ENCODE data around the gene BNIP5.

The BNIP5 gene

GRCh38 chr6:36318690-36319435 is 17.8 kb downstream of the BNIP5 start:
- H3K4me3 ChIP-seq (ENCODE audit: low read length) = no peak overlapping the region
- no peaks in the 10 kb centered on the region for H3K9me3 ChIP-seq (ENCODE audit: insufficient read depth, low read depth, low read length)
- H3K4me1 ChIP-seq (ENCODE audit: insufficient read depth, low read length) = peaks cover 4% of the 10 kb centered on the region; the same call in 1 of the 2 replicates
- no peak overlapping the region for H3K27ac ChIP-seq (ENCODE audit: low read depth, low read length)
- no peaks in the 10 kb centered on the region for H3K36me3 ChIP-seq (ENCODE audit: insufficient read depth, low read length)
- H3K27me3 ChIP-seq (ENCODE audit: insufficient read depth, low read length) = no peaks in the 10 kb centered on the region
- 82% methylated on average over 6 of the region's 6 CpGs for WGBS
- H3K9ac ChIP-seq (ENCODE audit: low read depth, low read length) = no peak overlapping the region

- WGBS = 100% methylated on average over 2 of the region's 2 CpGs
- no peaks in the 10 kb centered on the region for H3K36me3 ChIP-seq (ENCODE audit: insufficient read depth, low read length)
- no peaks in the 10 kb centered on the region for H3K27me3 ChIP-seq (ENCODE audit: insufficient read depth, low read length)
- H3K9ac ChIP-seq (ENCODE audit: low read depth, low read length) = no peak overlapping the region
- H3K4me1 ChIP-seq (ENCODE audit: insufficient read depth, low read length) = peaks cover 10% of the 10 kb centered on the region; the same call in 1 of the 2 replicates
- H3K27ac ChIP-seq (ENCODE audit: low read depth, low read length) = no peak overlapping the region
- H3K4me3 ChIP-seq (ENCODE audit: low read length) = no peak overlapping the region
- H3K9me3 ChIP-seq (ENCODE audit: insufficient read depth, low read depth, low read length) = no peaks in the 10 kb centered on the region
Measured at GRCh38 chr6:36317623-36318022, 19.1 kb downstream of the BNIP5 start.

GRCh38 chr6:36315921-36316320 is 20.8 kb downstream of the BNIP5 start:
- Histone ChIP-seq H3K27ac (ENCODE audit: low read depth, low read length) (no peak overlapping the region), H3K4me1 (ENCODE audit: insufficient read depth, low read length) (peaks cover 10% of the 10 kb centered on the region; the same call in 1 of the 2 replicates), H3K4me3 (ENCODE audit: low read length) (no peak overlapping the region), H3K9me3 (ENCODE audit: insufficient read depth, low read depth, low read length) (no peaks in the 10 kb centered on the region), H3K36me3 (ENCODE audit: insufficient read depth, low read length) (no peaks in the 10 kb centered on the region), H3K27me3 (ENCODE audit: insufficient read depth, low read length) (no peaks in the 10 kb centered on the region), H3K9ac (ENCODE audit: low read depth, low read length) (no peak overlapping the region)
- WGBS = 92% methylated on average over 5 of the region's 5 CpGs

- no peaks in the 10 kb centered on the region for H3K27me3 ChIP-seq (ENCODE audit: insufficient read depth, low read length)
- H3K9ac ChIP-seq (ENCODE audit: low read depth, low read length) = no peak overlapping the region
- no peak overlapping the region for H3K4me3 ChIP-seq (ENCODE audit: low read length)
- WGBS = 35% methylated on average over 3 of the region's 3 CpGs
- no peaks in the 10 kb centered on the region for H3K9me3 ChIP-seq (ENCODE audit: insufficient read depth, low read depth, low read length)
- H3K27ac ChIP-seq (ENCODE audit: low read depth, low read length) = no peak overlapping the region
- H3K36me3 ChIP-seq (ENCODE audit: insufficient read depth, low read length) = no peaks in the 10 kb centered on the region
- peaks cover 10% of the 10 kb centered on the region; the same call in 1 of the 2 replicates for H3K4me1 ChIP-seq (ENCODE audit: insufficient read depth, low read length)
Measured at GRCh38 chr6:36314221-36315014, 22.3 kb downstream of the BNIP5 start.

GRCh38 chr6:36313649-36313936 is 23.1 kb downstream of the BNIP5 start:
- H3K27me3 ChIP-seq (ENCODE audit: insufficient read depth, low read length) = no peaks in the 10 kb centered on the region
- WGBS = 81% methylated on average over 3 of the region's 4 CpGs
- peaks cover 10% of the 10 kb centered on the region; the same call in 1 of the 2 replicates for H3K4me1 ChIP-seq (ENCODE audit: insufficient read depth, low read length)
- H3K9me3 ChIP-seq (ENCODE audit: insufficient read depth, low read depth, low read length) = no peaks in the 10 kb centered on the region
- H3K36me3 ChIP-seq (ENCODE audit: insufficient read depth, low read length) = no peaks in the 10 kb centered on the region
- no peak overlapping the region for H3K9ac ChIP-seq (ENCODE audit: low read depth, low read length)
- H3K4me3 ChIP-seq (ENCODE audit: low read length) = no peak overlapping the region
- H3K27ac ChIP-seq (ENCODE audit: low read depth, low read length) = no peak overlapping the region

GRCh38 chr6:36312854-36313648 is 23.6 kb downstream of the BNIP5 start:
- no peak overlapping the region for H3K9ac ChIP-seq (ENCODE audit: low read depth, low read length)
- H3K4me1 ChIP-seq (ENCODE audit: insufficient read depth, low read length) = peaks cover 10% of the 10 kb centered on the region; the same call in 1 of the 2 replicates
- no peaks in the 10 kb centered on the region for H3K36me3 ChIP-seq (ENCODE audit: insufficient read depth, low read length)
- no peak overlapping the region for H3K4me3 ChIP-seq (ENCODE audit: low read length)
- WGBS = 92% methylated on average over 8 of the region's 8 CpGs
- H3K27ac ChIP-seq (ENCODE audit: low read depth, low read length) = no peak overlapping the region
- H3K27me3 ChIP-seq (ENCODE audit: insufficient read depth, low read length) = no peaks in the 10 kb centered on the region
- H3K9me3 ChIP-seq (ENCODE audit: insufficient read depth, low read depth, low read length) = no peaks in the 10 kb centered on the region

- Histone ChIP-seq H3K36me3 (ENCODE audit: insufficient read depth, low read length) (no peaks in the 10 kb centered on the region), H3K4me3 (ENCODE audit: low read length) (no peak overlapping the region), H3K27ac (ENCODE audit: low read depth, low read length) (no peak overlapping the region), H3K9ac (ENCODE audit: low read depth, low read length) (no peak overlapping the region), H3K9me3 (ENCODE audit: insufficient read depth, low read depth, low read length) (no peaks in the 10 kb centered on the region), H3K4me1 (ENCODE audit: insufficient read depth, low read length) (peaks cover 10% of the 10 kb centered on the region; the same call in 1 of the 2 replicates), H3K27me3 (ENCODE audit: insufficient read depth, low read length) (no peaks in the 10 kb centered on the region)
- WGBS = 93% methylated on average over 2 of the region's 2 CpGs
Measured at GRCh38 chr6:36309900-36310299, 26.8 kb downstream of the BNIP5 start.

- Histone ChIP-seq H3K9ac (ENCODE audit: low read depth, low read length) (no peak overlapping the region), H3K36me3 (ENCODE audit: insufficient read depth, low read length) (no peaks in the 10 kb centered on the region), H3K4me3 (ENCODE audit: low read length) (no peak overlapping the region), H3K27ac (ENCODE audit: low read depth, low read length) (no peak overlapping the region), H3K4me1 (ENCODE audit: insufficient read depth, low read length) (peaks cover 9% of the 10 kb centered on the region; the same call in 1 of the 2 replicates), H3K27me3 (ENCODE audit: insufficient read depth, low read length) (no peaks in the 10 kb centered on the region), H3K9me3 (ENCODE audit: insufficient read depth, low read depth, low read length) (no peaks in the 10 kb centered on the region)
- WGBS = 88% methylated on average over 7 of the region's 7 CpGs
Measured at GRCh38 chr6:36309203-36309602, 27.5 kb downstream of the BNIP5 start.

- Histone ChIP-seq H3K27ac (ENCODE audit: low read depth, low read length) (no peak overlapping the region), H3K9ac (ENCODE audit: low read depth, low read length) (no peak overlapping the region), H3K36me3 (ENCODE audit: insufficient read depth, low read length) (no peaks in the 10 kb centered on the region), H3K4me1 (ENCODE audit: insufficient read depth, low read length) (peaks cover 2% of the 10 kb centered on the region; the same call in 1 of the 2 replicates), H3K4me3 (ENCODE audit: low read length) (no peak overlapping the region), H3K9me3 (ENCODE audit: insufficient read depth, low read depth, low read length) (no peaks in the 10 kb centered on the region), H3K27me3 (ENCODE audit: insufficient read depth, low read length) (no peaks in the 10 kb centered on the region)
- WGBS = 95% methylated on average over 5 of the region's 5 CpGs
Measured at GRCh38 chr6:36308514-36308913, 28.2 kb downstream of the BNIP5 start.

- no peaks in the 10 kb centered on the region for H3K9me3 ChIP-seq (ENCODE audit: insufficient read depth, low read depth, low read length)
- no peaks in the 10 kb centered on the region for H3K4me1 ChIP-seq (ENCODE audit: insufficient read depth, low read length)
- no peaks in the 10 kb centered on the region for H3K36me3 ChIP-seq (ENCODE audit: insufficient read depth, low read length)
- H3K27me3 ChIP-seq (ENCODE audit: insufficient read depth, low read length) = no peaks in the 10 kb centered on the region
- no peak overlapping the region for H3K4me3 ChIP-seq (ENCODE audit: low read length)
- 85% methylated on average over 6 of the region's 7 CpGs for WGBS
- no peak overlapping the region for H3K9ac ChIP-seq (ENCODE audit: low read depth, low read length)
- no peak overlapping the region for H3K27ac ChIP-seq (ENCODE audit: low read depth, low read length)
Measured at GRCh38 chr6:36306375-36306774, 30.3 kb downstream of the BNIP5 start.

- Histone ChIP-seq H3K9me3 (ENCODE audit: insufficient read depth, low read depth, low read length) (no peaks in the 10 kb centered on the region), H3K27me3 (ENCODE audit: insufficient read depth, low read length) (no peaks in the 10 kb centered on the region), H3K36me3 (ENCODE audit: insufficient read depth, low read length) (no peaks in the 10 kb centered on the region), H3K4me1 (ENCODE audit: insufficient read depth, low read length) (no peaks in the 10 kb centered on the region), H3K4me3 (ENCODE audit: low read length) (no peak overlapping the region), H3K27ac (ENCODE audit: low read depth, low read length) (no peak overlapping the region), H3K9ac (ENCODE audit: low read depth, low read length) (no peak overlapping the region)
- 92% methylated on average over 11 of the region's 11 CpGs for WGBS
Measured at GRCh38 chr6:36305885-36306284, 30.8 kb downstream of the BNIP5 start.
